HL-60 (cell line): ENCODE data around the gene PNN.
"Not testable (repeated sequence)": the region's sequence is repeated elsewhere in the genome, so short reads cannot be mapped to it uniquely, and the experiment has no call there.

Experiments used
- DNase-seq, 2 experiments: peaks; one replicate each; pipeline ENCODE4 v3.0.0-alpha.2; 2010 to 2020; ENCODE audit warnings: low read depth in 1 of 2, low spot score in 1 of 2
- H3K27ac ChIP-seq: fragments of 250-450 bp; sonication (Bioruptor Pico); replicated peaks from 2 replicates; pipeline ENCODE4 v1.5.1; 2020; ENCODE audit warnings: mild to moderate bottlenecking, moderate library complexity
- H3K27me3 ChIP-seq: fragments of 250-450 bp; sonication (Bioruptor Pico); 2 replicates; pipeline ENCODE4 v1.5.1; 2021; ENCODE audit warnings: mild to moderate bottlenecking, moderate library complexity; ENCODE audit not compliant: insufficient read depth, poor library complexity, severe bottlenecking
- H3K4me3 ChIP-seq: replicated peaks from 2 replicates; pipeline ENCODE4 v1.5.1; 2011; ENCODE audit warnings: mild to moderate bottlenecking, control low read depth, low read length; ENCODE audit not compliant: insufficient read depth
- GABPA ChIP-seq: IDR thresholded peaks from 2 replicates; pipeline ENCODE4 v1.6.1; 2012; ENCODE audit warnings: low read depth
- POLR2AphosphoS5 ChIP-seq: IDR thresholded peaks from 2 replicates; pipeline ENCODE4 v1.6.1; 2012; ENCODE audit warnings: low read depth
- REST ChIP-seq: IDR thresholded peaks from 2 replicates; pipeline ENCODE4 v1.6.1; 2012; ENCODE audit warnings: low read depth; ENCODE audit not compliant: insufficient replicate concordance
- SPI1 ChIP-seq: IDR thresholded peaks from 2 replicates; pipeline ENCODE4 v1.6.1; 2012; ENCODE audit warnings: low read depth, mild to moderate bottlenecking, borderline replicate concordance
- TF ChIP-seq, protein P1 (sequence below): IDR thresholded peaks from one replicate; pipeline ENCODE4 v1.5.1; 2011; ENCODE audit warnings: low read length, control low read depth, inconsistent platforms; ENCODE audit not compliant: insufficient read depth

Gene PNN

GRCh38 chr14:39219075-39219499, 44.0 kb downstream of the PNN start:
- DNase-seq: no peak
- Histone ChIP-seq H3K27ac (no peak overlapping the region), H3K27me3 (no peaks in the 10 kb centered on the region), H3K4me3 (no peak overlapping the region)
- TF ChIP-seq SPI1 (no peak), POLR2AphosphoS5 (no peak), REST (no peak), GABPA (no peak)
- TF ChIP-seq, protein P1, sequence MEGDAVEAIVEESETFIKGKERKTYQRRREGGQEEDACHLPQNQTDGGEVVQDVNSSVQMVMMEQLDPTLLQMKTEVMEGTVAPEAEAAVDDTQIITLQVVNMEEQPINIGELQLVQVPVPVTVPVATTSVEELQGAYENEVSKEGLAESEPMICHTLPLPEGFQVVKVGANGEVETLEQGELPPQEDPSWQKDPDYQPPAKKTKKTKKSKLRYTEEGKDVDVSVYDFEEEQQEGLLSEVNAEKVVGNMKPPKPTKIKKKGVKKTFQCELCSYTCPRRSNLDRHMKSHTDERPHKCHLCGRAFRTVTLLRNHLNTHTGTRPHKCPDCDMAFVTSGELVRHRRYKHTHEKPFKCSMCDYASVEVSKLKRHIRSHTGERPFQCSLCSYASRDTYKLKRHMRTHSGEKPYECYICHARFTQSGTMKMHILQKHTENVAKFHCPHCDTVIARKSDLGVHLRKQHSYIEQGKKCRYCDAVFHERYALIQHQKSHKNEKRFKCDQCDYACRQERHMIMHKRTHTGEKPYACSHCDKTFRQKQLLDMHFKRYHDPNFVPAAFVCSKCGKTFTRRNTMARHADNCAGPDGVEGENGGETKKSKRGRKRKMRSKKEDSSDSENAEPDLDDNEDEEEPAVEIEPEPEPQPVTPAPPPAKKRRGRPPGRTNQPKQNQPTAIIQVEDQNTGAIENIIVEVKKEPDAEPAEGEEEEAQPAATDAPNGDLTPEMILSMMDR: no peak

DNA sequence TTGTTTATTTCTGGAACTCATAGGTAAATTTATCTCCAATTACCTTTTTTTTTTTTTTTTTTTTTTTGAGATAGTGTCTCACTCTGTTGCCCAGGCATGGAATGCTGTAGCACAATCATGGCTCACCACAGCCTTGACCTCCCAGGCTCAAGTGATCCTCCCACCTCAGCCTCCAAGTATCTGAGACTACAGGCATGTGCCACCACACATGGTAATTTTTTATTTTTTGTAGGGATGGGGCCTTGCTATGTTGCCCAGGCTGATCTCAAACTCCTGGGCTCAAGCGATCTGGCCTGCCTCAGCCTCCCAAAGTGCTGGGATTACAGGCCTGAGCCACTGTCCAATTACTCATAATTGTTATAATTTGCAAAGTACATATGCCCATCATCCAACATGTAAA, 45.4 kb downstream of the PNN start:
- not testable (repeated sequence) for H3K27ac ChIP-seq, H3K27me3 ChIP-seq, DNase-seq, H3K4me3 ChIP-seq

DNA sequence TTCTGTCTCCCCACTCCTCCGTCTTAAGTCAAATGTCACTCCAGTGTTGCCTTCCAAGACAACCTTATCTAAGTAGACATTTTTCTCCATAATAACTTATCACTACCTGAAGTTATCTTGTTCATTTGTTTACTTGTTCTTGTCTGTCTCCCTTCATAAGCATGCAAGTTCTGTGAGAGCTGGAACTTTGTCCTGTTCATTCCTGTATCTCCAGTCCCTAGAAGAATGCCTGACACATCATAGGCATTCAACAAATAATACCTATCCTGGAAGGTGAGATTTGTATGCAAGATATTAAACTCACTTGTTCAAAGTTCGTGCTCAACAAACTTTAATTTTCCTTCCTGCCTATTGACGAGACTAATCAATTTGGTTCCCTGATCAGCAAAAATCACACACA, 53.0 kb downstream of the PNN start:
- H3K27me3 ChIP-seq: no peaks in the 10 kb centered on the region
- H3K27ac ChIP-seq: no peak overlapping the region
- TF ChIP-seq POLR2AphosphoS5: no peak
- TF ChIP-seq, protein P1: no peak
- no peak overlapping the region for H3K4me3 ChIP-seq
- no peak for DNase-seq

GRCh38 chr14:39228509-39229221, 53.6 kb downstream of the PNN start:
- no peak for DNase-seq
- TF ChIP-seq POLR2AphosphoS5: no peak
- no peak for TF ChIP-seq REST
- TF ChIP-seq, protein P1: no peak
- Histone ChIP-seq H3K27ac (no peak overlapping the region), H3K4me3 (no peak overlapping the region), H3K27me3 (no peaks in the 10 kb centered on the region)
